HEK293 (cell line): ENCODE measurements around the gene KYAT1.
A peak's percentile ranks its signal among the peaks of the same experiment; 100 is the strongest.

ENCODE experiments used
- CTCF ChIA-PET: fragments of 350-600 bp; formaldehyde crosslinking; extraction: SDS; loops from one replicate; lab custom pipeline; 2021; ENCODE audit warnings: antibody characterized with exemption; lab: Yijun Ruan, JAX
- POLR2A ChIA-PET: fragments of 300-600 bp; formaldehyde crosslinking; extraction: SDS; loops from one replicate; lab custom pipeline; 2020; ENCODE audit warnings: antibody characterized with exemption, inconsistent platforms; lab: Yijun Ruan, JAX
- H3K27ac ChIP-seq: fragments of 200-500 bp; sonication (Bioruptor generic); 2 replicates; pipeline ENCODE4 v1.5.1; 2014; ENCODE audit warnings: low read depth, low read length, control low read depth, inconsistent platforms; ENCODE audit errors: extremely low read depth
- H3K36me3 ChIP-seq, 2 experiments: fragments of 200-500 bp in 1 of 2; sonication (Bioruptor generic) in 1 of 2; 1 replicate in 1 of 2; 2 replicates in 1 of 2; pipeline ENCODE4 v1.5.1; 2014 to 2017; ENCODE audit warnings: inconsistent platforms in 2 of 2, low read length in 2 of 2; ENCODE audit not compliant: control insufficient read depth in 2 of 2, insufficient read depth in 1 of 2
- H3K4me1 ChIP-seq: fragments of 200-500 bp; sonication (Bioruptor generic); 2 replicates; pipeline ENCODE4 v1.5.1; 2014; ENCODE audit warnings: mild to moderate bottlenecking, low read length, inconsistent platforms; ENCODE audit not compliant: control insufficient read depth, insufficient read depth
- H3K4me3 ChIP-seq: 2 replicates; pipeline ENCODE4 v1.5.1; 2011; ENCODE audit warnings: low read depth, mild to moderate bottlenecking, control low read depth, low read length, moderate library complexity
- H3K9me3 ChIP-seq: fragments of 200-500 bp; sonication (Bioruptor generic); 2 replicates; pipeline ENCODE4 v1.5.1; 2014; ENCODE audit warnings: low read depth, low read length, inconsistent platforms; ENCODE audit not compliant: control insufficient read depth, insufficient read depth
- ATF2 ChIP-seq: fragments of 450-650 bp; formaldehyde crosslinking; IDR thresholded peaks from 2 replicates; pipeline ENCODE4 v1.5.1; 2016; ENCODE audit warnings: missing biosample characterization, missing genetic modification characterization, low read depth
- BCL6B ChIP-seq: fragments of 450-650 bp; formaldehyde crosslinking; IDR thresholded peaks from 2 replicates; pipeline ENCODE4 v1.5.1; 2017; ENCODE audit warnings: missing biosample characterization, missing genetic modification characterization
- EGR2 ChIP-seq: fragments of 450-650 bp; formaldehyde crosslinking; IDR thresholded peaks from 2 replicates; pipeline ENCODE4 v1.5.1; 2016; ENCODE audit warnings: low read depth, missing biosample characterization, missing genetic modification characterization
- GLI2 ChIP-seq: fragments of 450-650 bp; formaldehyde crosslinking; IDR thresholded peaks from 2 replicates; pipeline ENCODE4; 2017; ENCODE audit warnings: missing biosample characterization, missing genetic modification characterization, low read depth, borderline replicate concordance
- GLIS1 ChIP-seq: fragments of 450-650 bp; formaldehyde crosslinking; IDR thresholded peaks from 2 replicates; pipeline ENCODE4 v1.5.1; 2016; ENCODE audit warnings: missing biosample characterization, missing genetic modification characterization
- KLF17 ChIP-seq: fragments of 450-650 bp; formaldehyde crosslinking; IDR thresholded peaks from 2 replicates; pipeline ENCODE4 v1.5.1; 2016; ENCODE audit warnings: missing biosample characterization, missing genetic modification characterization
- KLF7 ChIP-seq: fragments of 450-650 bp; formaldehyde crosslinking; IDR thresholded peaks from 2 replicates; pipeline ENCODE4 v1.5.1; 2016; ENCODE audit warnings: missing biosample characterization, missing genetic modification characterization, borderline replicate concordance
- KLF8 ChIP-seq: fragments of 450-650 bp; formaldehyde crosslinking; IDR thresholded peaks from 2 replicates; pipeline ENCODE4 v1.5.1; 2016; ENCODE audit warnings: missing biosample characterization, missing genetic modification characterization
- OSR2 ChIP-seq: fragments of 450-650 bp; formaldehyde crosslinking; IDR thresholded peaks from 2 replicates; pipeline ENCODE4 v1.5.1; 2016; ENCODE audit warnings: missing biosample characterization, missing genetic modification characterization
- PRDM1 ChIP-seq: fragments of 450-650 bp; formaldehyde crosslinking; IDR thresholded peaks from 2 replicates; pipeline ENCODE4; 2016; ENCODE audit warnings: missing biosample characterization, missing genetic modification characterization
- REPIN1 ChIP-seq: fragments of 450-650 bp; formaldehyde crosslinking; IDR thresholded peaks from 2 replicates; pipeline ENCODE4 v1.5.1; 2017; ENCODE audit warnings: missing biosample characterization, missing genetic modification characterization, low read depth
- TCF7L2 ChIP-seq: IDR thresholded peaks from 2 replicates; pipeline ENCODE4 v1.6.1; 2011; ENCODE audit warnings: low read depth, mild to moderate bottlenecking, inconsistent platforms, low read length, moderate library complexity, borderline replicate concordance
- YY2 ChIP-seq: fragments of 450-650 bp; formaldehyde crosslinking; IDR thresholded peaks from 2 replicates; pipeline ENCODE4 v1.5.1; 2016; ENCODE audit warnings: missing biosample characterization, missing genetic modification characterization
- ZFHX2 ChIP-seq: fragments of 450-650 bp; formaldehyde crosslinking; conservative IDR thresholded peaks from 2 replicates; pipeline ENCODE4 v1.5.1; 2016; ENCODE audit warnings: missing biosample characterization, missing genetic modification characterization
- ZIC2 ChIP-seq: fragments of 450-650 bp; formaldehyde crosslinking; IDR thresholded peaks from 2 replicates; pipeline ENCODE4 v1.5.1; 2016; ENCODE audit warnings: missing biosample characterization, missing genetic modification characterization
- ZNF114 ChIP-seq: fragments of 450-650 bp; formaldehyde crosslinking; IDR thresholded peaks from 2 replicates; pipeline ENCODE4 v1.5.0; 2017; ENCODE audit warnings: missing biosample characterization, missing genetic modification characterization
- ZNF133 ChIP-seq: fragments of 450-650 bp; formaldehyde crosslinking; IDR thresholded peaks from 2 replicates; pipeline ENCODE4 v1.5.1; 2016; ENCODE audit warnings: missing biosample characterization, missing genetic modification characterization
- ZNF157 ChIP-seq: fragments of 450-650 bp; formaldehyde crosslinking; IDR thresholded peaks from 2 replicates; pipeline ENCODE4 v1.5.1; 2016; ENCODE audit warnings: missing biosample characterization, missing genetic modification characterization
- ZNF37A ChIP-seq: fragments of 450-650 bp; IDR thresholded peaks from 2 replicates; pipeline ENCODE4 v1.5.1; 2018; ENCODE audit warnings: missing biosample characterization, missing genetic modification characterization
- ZNF423 ChIP-seq: fragments of 450-650 bp; formaldehyde crosslinking; IDR thresholded peaks from 2 replicates; pipeline ENCODE4 v1.5.1; 2016; ENCODE audit warnings: missing biosample characterization, missing genetic modification characterization
- ZNF529 ChIP-seq: fragments of 450-650 bp; formaldehyde crosslinking; IDR thresholded peaks from 2 replicates; pipeline ENCODE4 v1.5.1; 2017; ENCODE audit warnings: missing genetic modification characterization, missing biosample characterization; ENCODE audit not compliant: insufficient replicate concordance
- ZNF549 ChIP-seq: fragments of 450-650 bp; IDR thresholded peaks from 2 replicates; pipeline ENCODE4 v1.5.1; 2018; ENCODE audit warnings: missing biosample characterization, missing genetic modification characterization, mild to moderate bottlenecking, inconsistent platforms, moderate library complexity
- ZNF596 ChIP-seq: fragments of 450-650 bp; IDR thresholded peaks from 2 replicates; pipeline ENCODE4 v1.5.0; 2018; ENCODE audit warnings: missing biosample characterization, mild to moderate bottlenecking, missing genetic modification characterization, moderate library complexity
- ZNF76 ChIP-seq: fragments of 450-650 bp; formaldehyde crosslinking; IDR thresholded peaks from 2 replicates; pipeline ENCODE4; 2016; ENCODE audit warnings: low read depth, missing biosample characterization, missing genetic modification characterization, borderline replicate concordance
- TF ChIP-seq, protein P1 (sequence below): fragments of 450-650 bp; formaldehyde crosslinking; IDR thresholded peaks from 2 replicates; pipeline ENCODE4 v1.5.1; 2016; ENCODE audit warnings: missing biosample characterization, missing genetic modification characterization
- TF ChIP-seq, protein P2 (sequence below): fragments of 450-650 bp; formaldehyde crosslinking; IDR thresholded peaks from 2 replicates; pipeline ENCODE4 v1.5.1; 2017; ENCODE audit warnings: missing biosample characterization, missing genetic modification characterization

The KYAT1 gene

GRCh38 chr9:128825923-128826700 is 55.6 kb downstream of the KYAT1 start (continued):
- TF ChIP-seq, protein P1, sequence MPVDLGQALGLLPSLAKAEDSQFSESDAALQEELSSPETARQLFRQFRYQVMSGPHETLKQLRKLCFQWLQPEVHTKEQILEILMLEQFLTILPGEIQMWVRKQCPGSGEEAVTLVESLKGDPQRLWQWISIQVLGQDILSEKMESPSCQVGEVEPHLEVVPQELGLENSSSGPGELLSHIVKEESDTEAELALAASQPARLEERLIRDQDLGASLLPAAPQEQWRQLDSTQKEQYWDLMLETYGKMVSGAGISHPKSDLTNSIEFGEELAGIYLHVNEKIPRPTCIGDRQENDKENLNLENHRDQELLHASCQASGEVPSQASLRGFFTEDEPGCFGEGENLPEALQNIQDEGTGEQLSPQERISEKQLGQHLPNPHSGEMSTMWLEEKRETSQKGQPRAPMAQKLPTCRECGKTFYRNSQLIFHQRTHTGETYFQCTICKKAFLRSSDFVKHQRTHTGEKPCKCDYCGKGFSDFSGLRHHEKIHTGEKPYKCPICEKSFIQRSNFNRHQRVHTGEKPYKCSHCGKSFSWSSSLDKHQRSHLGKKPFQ (tag by site-specific recombination) = no peak

- H3K27ac ChIP-seq = no peak overlapping the region
- H3K9me3 ChIP-seq = no peaks in the 10 kb centered on the region
- POLR2A ChIA-PET = no interaction called here
- TF ChIP-seq ZNF133 = no peak
- TF ChIP-seq ZIC2 = no peak
- no peak for TF ChIP-seq ZNF423 (tag by site-specific recombination)
- no peak for TF ChIP-seq ZNF114
- no peak for TF ChIP-seq ZNF157 (tag by site-specific recombination)
- no peak for TF ChIP-seq ATF2 (tag by site-specific recombination)
- TF ChIP-seq REPIN1 = no peak
- TF ChIP-seq GLI2 (tag by site-specific recombination) = no peak
- TF ChIP-seq ZNF596 (tag by site-specific recombination) = no peak
- H3K36me3 ChIP-seq = peaks cover 8 to 83% of the 10 kb centered on the region in 2 experiments; a peak in 2 of 3 replicates
- H3K4me3 ChIP-seq = no peak overlapping the region
- no peaks in the 10 kb centered on the region for H3K4me1 ChIP-seq
- CTCF ChIA-PET = interaction anchor here (0.6 kb wide), 2 partner anchors 56 to 463 kb away, joined by 3 read pairs; no protein-coding TSS in a partner anchor
These were observed 56.8 kb downstream of the KYAT1 start for GRCh38 chr9:128824911-128825310.

DNA sequence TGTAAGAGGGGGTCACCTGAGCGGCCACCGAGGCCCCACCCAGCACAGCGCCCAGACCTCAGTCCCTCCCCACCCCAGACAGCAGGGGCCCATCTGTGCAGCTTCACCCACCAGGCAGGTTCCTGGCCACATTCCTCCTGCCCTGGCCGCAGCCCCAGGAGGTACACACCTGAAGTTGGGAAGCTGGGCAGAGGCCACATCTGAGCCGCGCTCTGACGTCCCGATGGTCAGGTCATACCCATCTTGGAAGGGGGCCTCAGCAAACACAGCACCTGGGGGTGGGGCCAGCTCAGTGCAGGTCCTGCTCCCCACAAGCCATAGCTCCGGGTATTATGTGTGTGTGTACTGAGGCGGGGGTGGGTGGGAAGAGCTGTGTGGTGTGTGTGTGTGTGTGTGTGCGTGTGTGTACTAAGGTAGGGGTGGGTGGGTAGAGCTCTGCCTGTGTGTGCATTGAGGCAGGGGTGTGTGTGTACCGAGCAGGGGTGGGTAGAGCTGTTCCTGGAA is 57.8 kb downstream of the KYAT1 start:
- no peaks in the 10 kb centered on the region for H3K9me3 ChIP-seq
- CTCF ChIA-PET = interaction anchor here (0.6 to 1.1 kb wide), 2 partner anchors 11 to 104 kb away, joined by 3 to 4 read pairs; no protein-coding TSS in a partner anchor
- H3K27ac ChIP-seq = no peak overlapping the region
- H3K4me3 ChIP-seq = no peak overlapping the region
- peaks cover 8 to 84% of the 10 kb centered on the region in 2 experiments; a peak in 2 of 3 replicates for H3K36me3 ChIP-seq
- POLR2A ChIA-PET = interaction anchor here (0.6 kb wide), 1 partner anchor 12 kb away, joined by 4 read pairs; no protein-coding TSS in a partner anchor
- no peaks in the 10 kb centered on the region for H3K4me1 ChIP-seq
- TF ChIP-seq EGR2 (tag by site-specific recombination) = peak; percentile 89
- no peak for TF ChIP-seq ZNF529 (tag by site-specific recombination)
- TF ChIP-seq ZNF37A (tag by site-specific recombination) = no peak
- TF ChIP-seq KLF17 = no peak
- TF ChIP-seq TCF7L2 = no peak
- TF ChIP-seq ZNF549 (tag by site-specific recombination) = no peak
- no peak for TF ChIP-seq GLIS1 (tag by site-specific recombination)
- no peak for TF ChIP-seq PRDM1
- TF ChIP-seq BCL6B (tag by site-specific recombination) = 0 out of 2 replicates have a peak, but pooled peaks have one; percentile 36
- no peak for TF ChIP-seq KLF8 (tag by site-specific recombination)
- no peak for TF ChIP-seq YY2
- TF ChIP-seq, protein P2, sequence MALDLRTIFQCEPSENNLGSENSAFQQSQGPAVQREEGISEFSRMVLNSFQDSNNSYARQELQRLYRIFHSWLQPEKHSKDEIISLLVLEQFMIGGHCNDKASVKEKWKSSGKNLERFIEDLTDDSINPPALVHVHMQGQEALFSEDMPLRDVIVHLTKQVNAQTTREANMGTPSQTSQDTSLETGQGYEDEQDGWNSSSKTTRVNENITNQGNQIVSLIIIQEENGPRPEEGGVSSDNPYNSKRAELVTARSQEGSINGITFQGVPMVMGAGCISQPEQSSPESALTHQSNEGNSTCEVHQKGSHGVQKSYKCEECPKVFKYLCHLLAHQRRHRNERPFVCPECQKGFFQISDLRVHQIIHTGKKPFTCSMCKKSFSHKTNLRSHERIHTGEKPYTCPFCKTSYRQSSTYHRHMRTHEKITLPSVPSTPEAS (tag by site-specific recombination) = peak; percentile 94
- no peak for TF ChIP-seq ZNF76
- no peak for TF ChIP-seq OSR2
- peak; percentile 85 for TF ChIP-seq ZFHX2 (tag by site-specific recombination)
- TF ChIP-seq KLF7 (tag by site-specific recombination) = no peak
